GM23338 (cell line): ENCODE measurements around the gene ANKRD13B. TPM values are rescaled to one million over a fixed set of nuclear protein-coding genes. Genes with fewer than 3 reads are reported as not detected.
A peak's percentile ranks its signal among the peaks of the same experiment; 100 is the strongest.

Experiments
- ATAC-seq: fragments of 200-7000 bp; cut with Tn5 transposase; 3 replicates; pipeline ENCODE4 v1.9.1; 2020
- DNase-seq: peaks from one replicate; pipeline ENCODE4 v3.0.0-alpha.2; 2015; ENCODE audit warnings: low spot score
- H2AFZ ChIP-seq: fragments of 200-600 bp; sonication (generic); 2 replicates; pipeline ENCODE4 v1.8.0; 2016; ENCODE audit warnings: antibody characterized with exemption, mild to moderate bottlenecking, moderate library complexity
- H3F3A ChIP-seq: fragments of 200-600 bp; sonication (generic); replicated peaks from 2 replicates; pipeline ENCODE4 v1.8.0; 2017; ENCODE audit warnings: antibody characterized with exemption, mixed run types, low read depth
- H3K27ac ChIP-seq: fragments of 200-600 bp; sonication (generic); 2 replicates; pipeline ENCODE4 v1.6.1; 2016; ENCODE audit warnings: low read depth
- H3K27me3 ChIP-seq: fragments of 200-600 bp; sonication (generic); 2 replicates; pipeline ENCODE4 v1.8.0; 2016; ENCODE audit warnings: mild to moderate bottlenecking, mixed run types, moderate library complexity; ENCODE audit not compliant: insufficient read depth
- H3K36me3 ChIP-seq: fragments of 200-600 bp; sonication (generic); 2 replicates; pipeline ENCODE4 v1.8.0; 2016; ENCODE audit warnings: mild to moderate bottlenecking; ENCODE audit not compliant: insufficient read depth
- H3K4me1 ChIP-seq: fragments of 200-600 bp; sonication (generic); 2 replicates; pipeline ENCODE4 v1.8.0; 2016; ENCODE audit warnings: mild to moderate bottlenecking, moderate library complexity; ENCODE audit not compliant: insufficient read depth
- H3K4me2 ChIP-seq: fragments of 200-600 bp; sonication (generic); 2 replicates; pipeline ENCODE4 v1.7.1; 2017; ENCODE audit warnings: mixed run types
- H3K4me3 ChIP-seq: fragments of 200-600 bp; sonication (generic); 2 replicates; pipeline ENCODE4 v1.6.1; 2016; ENCODE audit warnings: mixed run types
- H3K79me2 ChIP-seq: fragments of 200-600 bp; sonication (generic); replicated peaks from 2 replicates; pipeline ENCODE4 v1.8.0; 2017; ENCODE audit warnings: mild to moderate bottlenecking; ENCODE audit not compliant: insufficient read depth
- H3K9me2 ChIP-seq: fragments of 200-600 bp; sonication (generic); 2 replicates; pipeline ENCODE4 v1.8.0; 2017; ENCODE audit not compliant: insufficient read depth
- H4K20me1 ChIP-seq: fragments of 200-600 bp; sonication (generic); replicated peaks from 2 replicates; pipeline ENCODE4 v1.8.0; 2017; ENCODE audit warnings: mild to moderate bottlenecking; ENCODE audit not compliant: insufficient read depth
- H3K27ac Mint-ChIP-seq: 2 replicates; pipeline ENCODE4 v1.8.0; 2020; ENCODE audit warnings: inconsistent platforms, mild to moderate bottlenecking, moderate library complexity, mixed read lengths
- H3K27me3 Mint-ChIP-seq: 3 replicates; pipeline ENCODE4 v1.8.0; 2022; ENCODE audit warnings: low read depth, mild to moderate bottlenecking, moderate library complexity, mixed read lengths, inconsistent platforms; ENCODE audit not compliant: insufficient read depth, poor library complexity
- H3K36me3 Mint-ChIP-seq: 3 replicates; pipeline ENCODE4 v1.8.0; 2021; ENCODE audit warnings: low read depth, mild to moderate bottlenecking, inconsistent platforms, moderate library complexity, mixed read lengths
- H3K4me1 Mint-ChIP-seq: 3 replicates; pipeline ENCODE4 v1.8.0; 2020; ENCODE audit warnings: mild to moderate bottlenecking, inconsistent platforms, mixed read lengths
- H3K4me3 Mint-ChIP-seq: 3 replicates; pipeline ENCODE4 v1.8.0; 2021; ENCODE audit warnings: moderate library complexity, mild to moderate bottlenecking, inconsistent platforms, mixed read lengths
- H3K9me3 Mint-ChIP-seq: 3 replicates; pipeline ENCODE4 v1.8.0; 2020; ENCODE audit warnings: moderate library complexity, mild to moderate bottlenecking, inconsistent platforms, mixed read lengths
- CREB1 ChIP-seq: fragments of 250-450 bp; sonication (Bioruptor Pico); IDR thresholded peaks from 2 replicates; pipeline ENCODE4 v1.5.0; 2020; ENCODE audit warnings: low read depth, mild to moderate bottlenecking, moderate library complexity
- ETS1 ChIP-seq: IDR thresholded peaks from 2 replicates; pipeline ENCODE4 v1.6.1; 2016; ENCODE audit warnings: antibody characterized with exemption
- EZH2 ChIP-seq: fragments of 200-600 bp; sonication (generic); IDR thresholded peaks from one replicate; pipeline ENCODE4 v1.8.0; 2017; ENCODE audit warnings: antibody characterized with exemption, mild to moderate bottlenecking, low read depth; ENCODE audit not compliant: unreplicated experiment
- EZH2phosphoT487 ChIP-seq: fragments of 200-600 bp; sonication (generic); IDR thresholded peaks from one replicate; pipeline ENCODE4 v1.8.1; 2018; ENCODE audit warnings: antibody characterized with exemption; ENCODE audit not compliant: unreplicated experiment
- ZNF114 ChIP-seq: fragments of 250-450 bp; sonication (Bioruptor Pico); IDR thresholded peaks from 2 replicates; pipeline ENCODE4 v1.5.0; 2020; ENCODE audit warnings: mild to moderate bottlenecking, moderate library complexity
- ZNF462 ChIP-seq: fragments of 250-450 bp; sonication (Bioruptor Pico); IDR thresholded peaks from 2 replicates; pipeline ENCODE4 v1.5.0; 2020; ENCODE audit warnings: mild to moderate bottlenecking, moderate library complexity
- polyA plus RNA-seq: library from polyadenylated mRNA; unstranded; fragments of >200 nt; fragmentation: Nextera tagmentation; extraction: Ambion mirVana; gene quantifications from 2 replicates; pipeline ENCODE4 v1.2.1, GENCODE V29; 2016
- total RNA-seq: library from RNA; depleted of rRNA; stranded (reverse); fragments of >200 nt; shearing (Covaris generic); gene quantifications from 2 replicates; pipeline ENCODE4 v1.2.3, GENCODE V29; 2014

Gene ANKRD13B
- total and polyA plus RNA-seq, 2 experiments from 2014 or later: 8.2 to 57.4 TPM

GRCh38 chr17:29613856-29614255, 20.9 kb downstream of the ANKRD13B start (continued):
- no peak for TF ChIP-seq ZNF462 (CRISPR knock-in tag)
- TF ChIP-seq ETS1: no peak
- no peak for TF ChIP-seq CREB1 (CRISPR knock-in tag)

- peak; percentile 16 for DNase-seq
- Mint-ChIP-seq H3K36me3 (peaks cover 4% of the 10 kb centered on the region; the same call in 2 of the 3 replicates), H3K27ac (no peak overlapping the region), H3K4me3 (peak overlapping the region; percentile 62; the same call in 2 of the 3 replicates), H3K4me1 (peaks cover 27% of the 10 kb centered on the region), H3K27me3 (peaks cover 47% of the 10 kb centered on the region), H3K9me3 (no peaks in the 10 kb centered on the region; the same call in 2 of the 3 replicates)
- H2AFZ ChIP-seq: no peak overlapping the region
- ATAC-seq: no peak
- TF ChIP-seq ZNF114 (CRISPR knock-in tag) (no peak), EZH2 (no peak), EZH2phosphoT487 (no peak), ETS1 (no peak)
- H3F3A ChIP-seq: 0 out of 2 replicates have a peak, but pooled peaks cover 4% of the 10 kb centered on the region
- H4K20me1 ChIP-seq: peaks cover 5% of the 10 kb centered on the region; the same call in 1 of the 2 replicates
- H3K27ac ChIP-seq: no peak overlapping the region
- no peaks in the 10 kb centered on the region for H3K36me3 ChIP-seq
- H3K79me2 ChIP-seq: no peaks in the 10 kb centered on the region
- H3K4me2 ChIP-seq: peak overlapping the region; percentile 92
- no peaks in the 10 kb centered on the region for H3K9me2 ChIP-seq
- H3K4me3 ChIP-seq: peak overlapping the region; percentile 67
- H3K27me3 ChIP-seq: peaks cover 65% of the 10 kb centered on the region
- H3K4me1 ChIP-seq: peaks cover 29% of the 10 kb centered on the region
Observed at GRCh38 chr17:29614349-29615047, 21.6 kb downstream of the ANKRD13B start.
